RWPE1 (cell line): ENCODE data around the gene ARSK.

Source experiments
- CTCF ChIA-PET: fragments of 350-600 bp; sonication (Branson Sonifier 250); formaldehyde crosslinking; extraction: SDS; loops from one replicate; lab custom pipeline; 2021; lab: Yijun Ruan, JAX
- POLR2A ChIA-PET: fragments of 400-600 bp; formaldehyde crosslinking; extraction: SDS; loops from one replicate; lab custom pipeline; 2020; ENCODE audit warnings: antibody characterized with exemption; ENCODE audit not compliant: low non-redundant PET; lab: Yijun Ruan, JAX
- DNase-seq: peaks from one replicate; pipeline ENCODE4 v3.0.0; 2012; ENCODE audit warnings: low spot score
- H3K27ac ChIP-seq: fragments of 450-650 bp; 2 replicates; pipeline ENCODE4 v1.5.1; 2017
- TF ChIP-seq, protein P1 (sequence below): fragments of 450-650 bp; conservative IDR thresholded peaks from 2 replicates; pipeline ENCODE4 v1.5.1; 2017; ENCODE audit warnings: low read depth, mild to moderate bottlenecking

Gene ARSK

DNA sequence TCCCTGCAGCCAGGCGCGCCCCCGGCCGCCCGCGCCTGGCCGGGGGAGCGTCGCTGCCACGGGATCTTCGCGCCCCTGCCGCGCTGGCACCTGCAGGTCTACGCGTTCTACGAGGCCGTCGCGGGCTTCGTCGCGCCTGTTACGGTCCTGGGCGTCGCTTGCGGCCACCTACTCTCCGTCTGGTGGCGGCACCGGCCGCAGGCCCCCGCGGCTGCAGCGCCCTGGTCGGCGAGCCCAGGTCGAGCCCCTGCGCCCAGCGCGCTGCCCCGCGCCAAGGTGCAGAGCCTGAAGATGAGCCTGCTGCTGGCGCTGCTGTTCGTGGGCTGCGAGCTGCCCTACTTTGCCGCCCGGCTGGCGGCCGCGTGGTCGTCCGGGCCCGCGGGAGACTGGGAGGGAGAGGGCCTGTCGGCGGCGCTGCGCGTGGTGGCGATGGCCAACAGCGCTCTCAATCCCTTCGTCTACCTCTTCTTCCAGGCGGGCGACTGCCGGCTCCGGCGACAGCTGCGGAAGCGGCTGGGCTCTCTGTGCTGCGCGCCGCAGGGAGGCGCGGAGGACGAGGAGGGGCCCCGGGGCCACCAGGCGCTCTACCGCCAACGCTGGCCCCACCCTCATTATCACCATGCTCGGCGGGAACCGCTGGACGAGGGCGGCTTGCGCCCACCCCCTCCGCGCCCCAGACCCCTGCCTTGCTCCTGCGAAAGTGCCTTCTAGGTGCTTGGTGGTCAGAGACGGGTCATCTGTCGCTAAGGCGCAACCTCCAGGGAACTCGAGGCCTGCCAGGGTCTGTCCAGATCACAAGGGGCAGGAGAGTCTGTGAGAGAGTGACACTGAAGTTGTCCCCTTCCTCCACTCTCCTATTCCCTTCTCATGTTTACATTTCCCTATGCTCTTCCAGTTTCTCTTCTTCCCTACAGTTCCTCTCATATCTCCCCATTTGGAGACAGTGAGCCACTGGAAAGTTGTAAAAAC is 66.3 kb downstream of the ARSK start:
- ChIA-PET CTCF (interaction anchor here (0.5 to 1.1 kb wide), 3 partner anchors 14 to 226 kb away, joined by 3 to 4 read pairs (median 3); no protein-coding TSS in a partner anchor), POLR2A (no interaction called here)
- DNase-seq = no peak
- peak overlapping the region; percentile 13; the same call in 1 of the 2 replicates for H3K27ac ChIP-seq
- TF ChIP-seq, protein P1, sequence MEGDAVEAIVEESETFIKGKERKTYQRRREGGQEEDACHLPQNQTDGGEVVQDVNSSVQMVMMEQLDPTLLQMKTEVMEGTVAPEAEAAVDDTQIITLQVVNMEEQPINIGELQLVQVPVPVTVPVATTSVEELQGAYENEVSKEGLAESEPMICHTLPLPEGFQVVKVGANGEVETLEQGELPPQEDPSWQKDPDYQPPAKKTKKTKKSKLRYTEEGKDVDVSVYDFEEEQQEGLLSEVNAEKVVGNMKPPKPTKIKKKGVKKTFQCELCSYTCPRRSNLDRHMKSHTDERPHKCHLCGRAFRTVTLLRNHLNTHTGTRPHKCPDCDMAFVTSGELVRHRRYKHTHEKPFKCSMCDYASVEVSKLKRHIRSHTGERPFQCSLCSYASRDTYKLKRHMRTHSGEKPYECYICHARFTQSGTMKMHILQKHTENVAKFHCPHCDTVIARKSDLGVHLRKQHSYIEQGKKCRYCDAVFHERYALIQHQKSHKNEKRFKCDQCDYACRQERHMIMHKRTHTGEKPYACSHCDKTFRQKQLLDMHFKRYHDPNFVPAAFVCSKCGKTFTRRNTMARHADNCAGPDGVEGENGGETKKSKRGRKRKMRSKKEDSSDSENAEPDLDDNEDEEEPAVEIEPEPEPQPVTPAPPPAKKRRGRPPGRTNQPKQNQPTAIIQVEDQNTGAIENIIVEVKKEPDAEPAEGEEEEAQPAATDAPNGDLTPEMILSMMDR = no peak

DNA sequence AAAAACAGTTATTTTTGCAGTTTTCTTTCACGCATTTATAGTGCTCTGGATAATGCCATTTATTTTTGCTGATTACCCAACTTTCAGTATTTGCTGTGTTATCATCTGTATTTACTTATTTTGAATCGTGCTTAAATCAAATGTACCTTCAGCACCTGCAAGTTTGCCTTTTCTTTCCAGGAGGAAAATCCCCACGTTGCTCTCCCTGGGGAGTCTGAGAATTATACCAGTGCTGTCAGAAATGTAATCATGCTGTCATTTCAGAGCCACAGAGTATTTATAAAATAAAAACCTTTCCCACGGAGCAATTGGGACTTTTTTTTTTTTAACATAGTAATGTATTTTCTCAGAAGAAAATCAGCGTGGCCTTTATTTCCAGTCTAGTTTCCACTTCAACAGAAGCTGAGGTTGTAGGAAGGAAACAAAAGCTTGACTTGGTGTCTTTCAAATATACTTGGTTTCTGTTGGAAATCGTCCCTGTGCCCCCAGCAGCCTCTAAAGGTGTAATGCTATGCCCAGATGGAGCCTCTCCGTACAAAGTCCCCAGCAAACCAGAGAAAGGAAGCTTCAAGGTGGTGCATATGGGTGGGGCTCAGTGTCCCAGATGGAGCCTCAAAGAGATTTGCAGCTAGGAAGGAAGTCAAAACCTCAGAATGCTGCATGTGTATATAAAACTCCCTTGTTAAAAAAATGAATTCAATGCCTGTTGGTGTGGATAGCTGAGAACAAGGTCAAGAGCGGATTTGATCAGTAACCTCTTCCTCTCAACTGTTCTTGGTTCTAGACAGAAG is 67.1 kb downstream of the ARSK start:
- TF ChIP-seq, protein P1 = no peak
- CTCF ChIA-PET = interaction anchor here (0.6 to 1.5 kb wide), 6 partner anchors 17 to 1064 kb away, joined by 3 to 5 read pairs (median 4); partner anchors contain the start of genes ARSK and SKIC3
- POLR2A ChIA-PET = no interaction called here
- DNase-seq = no peak
- H3K27ac ChIP-seq = no peak overlapping the region

DNA sequence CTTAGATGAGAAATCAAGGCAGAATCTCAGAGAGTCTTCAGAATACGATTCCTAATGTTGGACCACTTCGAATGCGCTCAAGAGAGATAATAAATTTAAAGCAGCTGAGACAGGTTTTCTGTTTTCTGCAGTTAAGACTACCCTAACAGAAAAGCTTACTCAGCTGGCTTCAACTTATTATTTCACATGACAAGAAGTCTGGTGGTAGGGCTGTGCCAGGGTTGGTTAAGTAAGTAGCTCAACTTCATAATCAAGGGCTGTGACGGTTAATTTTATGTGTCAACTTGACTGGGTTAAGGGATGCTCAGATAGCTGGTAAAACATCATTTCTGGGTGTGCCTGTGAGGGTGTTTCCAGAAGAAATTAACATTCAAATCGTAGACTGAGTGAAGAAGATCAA is 68.8 kb downstream of the ARSK start:
- no peak overlapping the region for H3K27ac ChIP-seq
- POLR2A ChIA-PET = no interaction called here
- DNase-seq = no peak
- CTCF ChIA-PET = interaction anchor here (0.6 kb wide), 1 partner anchor 189 kb away, joined by 3 read pairs; no protein-coding TSS in a partner anchor
- TF ChIP-seq, protein P1 = no peak

- H3K27ac ChIP-seq = no peak overlapping the region
- TF ChIP-seq, protein P1 = no peak
- POLR2A ChIA-PET = no interaction called here
- DNase-seq = no peak
- CTCF ChIA-PET = no interaction called here
Observed at GRCh38 chr5:95624368-95624767, 69.5 kb downstream of the ARSK start.

- DNase-seq = no peak
- ChIA-PET POLR2A (no interaction called here), CTCF (no interaction called here)
- no peak overlapping the region for H3K27ac ChIP-seq
- TF ChIP-seq, protein P1 = no peak
Observed at GRCh38 chr5:95626701-95627100, 71.8 kb downstream of the ARSK start.
